ENCODE measurements around the gene CADPS2. TPM values are rescaled to one million over a fixed set of nuclear protein-coding genes. Genes with fewer than 3 reads are reported as not detected.

Gene CADPS2
- total RNA-seq, 1 donor from 2014 or later, result 4.3 TPM

GRCh38 chr7:122858320-122858719, 27.9 kb downstream of the CADPS2 start:
- peaks cover 3% of the 10 kb centered on the region for H3K27me3 Mint-ChIP-seq
- no peak for DNase-seq (ENCODE audit: low spot score, unreplicated experiment)
- H3K27ac Mint-ChIP-seq, result no peak overlapping the region
- H3K4me3 Mint-ChIP-seq (ENCODE audit: low read depth), result no peak overlapping the region
- no peaks in the 10 kb centered on the region for H3K9me3 Mint-ChIP-seq (ENCODE audit: low read depth)
- TF ChIP-seq CTCF (IDR thresholded peaks at IDR 0.05; ENCODE audit: unreplicated experiment), result no peak
- H3K4me1 Mint-ChIP-seq (ENCODE audit: low read depth), result peaks cover 10% of the 10 kb centered on the region
- H3K36me3 Mint-ChIP-seq (ENCODE audit: insufficient read depth), result no peaks in the 10 kb centered on the region

GRCh38 chr7:122850528-122850927, 35.7 kb downstream of the CADPS2 start:
- H3K27ac Mint-ChIP-seq, result no peak overlapping the region
- H3K4me3 Mint-ChIP-seq (ENCODE audit: low read depth), result no peak overlapping the region
- no peak for DNase-seq (ENCODE audit: low spot score, unreplicated experiment)
- no peaks in the 10 kb centered on the region for H3K36me3 Mint-ChIP-seq (ENCODE audit: insufficient read depth)
- H3K9me3 Mint-ChIP-seq (ENCODE audit: low read depth), result peaks cover 8% of the 10 kb centered on the region
- no peak for TF ChIP-seq CTCF (IDR thresholded peaks at IDR 0.05; ENCODE audit: unreplicated experiment)
- no peaks in the 10 kb centered on the region for H3K27me3 Mint-ChIP-seq
- H3K4me1 Mint-ChIP-seq (ENCODE audit: low read depth), result peaks cover 1% of the 10 kb centered on the region

GRCh38 chr7:122849957-122850328, 36.3 kb downstream of the CADPS2 start:
- no peak for DNase-seq (ENCODE audit: low spot score, unreplicated experiment)
- no peaks in the 10 kb centered on the region for H3K27me3 Mint-ChIP-seq
- peaks cover 8% of the 10 kb centered on the region for H3K9me3 Mint-ChIP-seq (ENCODE audit: low read depth)
- H3K27ac Mint-ChIP-seq, result no peak overlapping the region
- H3K4me3 Mint-ChIP-seq (ENCODE audit: low read depth), result no peak overlapping the region
- H3K36me3 Mint-ChIP-seq (ENCODE audit: insufficient read depth), result no peaks in the 10 kb centered on the region
- H3K4me1 Mint-ChIP-seq (ENCODE audit: low read depth), result peaks cover 1% of the 10 kb centered on the region
- no peak for TF ChIP-seq CTCF (IDR thresholded peaks at IDR 0.05; ENCODE audit: unreplicated experiment)

- TF ChIP-seq CTCF (IDR thresholded peaks at IDR 0.05; ENCODE audit: unreplicated experiment), result no peak
- no peak overlapping the region for H3K4me3 Mint-ChIP-seq (ENCODE audit: low read depth)
- no peak overlapping the region for H3K27ac Mint-ChIP-seq
- no peaks in the 10 kb centered on the region for H3K36me3 Mint-ChIP-seq (ENCODE audit: insufficient read depth)
- no peak for DNase-seq (ENCODE audit: low spot score, unreplicated experiment)
- peaks cover 4% of the 10 kb centered on the region for H3K4me1 Mint-ChIP-seq (ENCODE audit: low read depth)
- no peaks in the 10 kb centered on the region for H3K27me3 Mint-ChIP-seq
- peaks cover 8% of the 10 kb centered on the region for H3K9me3 Mint-ChIP-seq (ENCODE audit: low read depth)
Observed at GRCh38 chr7:122849322-122849956, 36.8 kb downstream of the CADPS2 start.

GRCh38 chr7:122847871-122848473, 38.3 kb downstream of the CADPS2 start:
- Mint-ChIP-seq H3K27me3 (no peaks in the 10 kb centered on the region), H3K4me1 (ENCODE audit: low read depth) (peaks cover 10% of the 10 kb centered on the region), H3K27ac (no peak overlapping the region), H3K4me3 (ENCODE audit: low read depth) (no peak overlapping the region), H3K9me3 (ENCODE audit: low read depth) (peaks cover 8% of the 10 kb centered on the region), H3K36me3 (ENCODE audit: insufficient read depth) (no peaks in the 10 kb centered on the region)
- DNase-seq (ENCODE audit: low spot score, unreplicated experiment), result no peak
- TF ChIP-seq CTCF (IDR thresholded peaks at IDR 0.05; ENCODE audit: unreplicated experiment), result no peak

Measured in progenitor cell of endocrine pancreas (in vitro differentiated cells).